SK-N-MC (cell line): ENCODE measurements around the gene UPF1.

Experiments used
- EZH2 ChIP-seq: fragments of 200-600 bp; sonication (generic); IDR thresholded peaks from one replicate; pipeline ENCODE4 v1.6.1; 2017; ENCODE audit warnings: antibody characterized with exemption
- FOXP2 ChIP-seq: optimal IDR thresholded peaks from 2 replicates; pipeline ENCODE3; 2011; ENCODE audit warnings: mild to moderate bottlenecking, moderate library complexity; ENCODE audit not compliant: insufficient read depth; ENCODE audit errors: extremely low read length, control extremely low read depth
- POLR2AphosphoS5 ChIP-seq: IDR thresholded peaks from 2 replicates; pipeline ENCODE4 v1.6.1; 2012; ENCODE audit warnings: mild to moderate bottlenecking, low read depth, low read length, borderline replicate concordance

- TF ChIP-seq POLR2AphosphoS5 (no peak), EZH2 (no peak), FOXP2 (no peak)
These were observed 34.4 kb downstream of the UPF1 start for GRCh38 chr19:18865973-18866799.
